Astrocyte (in vitro differentiated cells and primary cell): ENCODE results near the gene PRSS1. TPM values are rescaled to one million over a fixed set of nuclear protein-coding genes. Genes with fewer than 3 reads are reported as not detected.

Source experiments
- DNase-seq: peaks from one replicate; pipeline ENCODE4 v3.0.0-alpha.2; 2010; ENCODE audit warnings: low read depth
- FAIRE-seq: peaks from 2 replicates; lab custom pipeline; 2011; peaks lifted over from hg19 to GRCh38; lab: Jason Lieb, UNC
- H2AFZ ChIP-seq: 2 replicates; pipeline ENCODE4 v1.6.0; 2012; ENCODE audit warnings: low read depth, low read length, inconsistent platforms
- H3K27ac ChIP-seq: 2 replicates; pipeline ENCODE4 v1.5.1; 2011; ENCODE audit warnings: low read depth, low read length, inconsistent platforms
- H3K27me3 ChIP-seq: 2 replicates; pipeline ENCODE4 v1.6.0; 2011; ENCODE audit warnings: low read length, inconsistent platforms; ENCODE audit not compliant: insufficient read depth
- H3K36me3 ChIP-seq: 2 replicates; pipeline ENCODE4 v1.5.1; 2011; ENCODE audit warnings: low read length, inconsistent platforms; ENCODE audit not compliant: insufficient read depth
- H3K4me1 ChIP-seq: 2 replicates; pipeline ENCODE4 v1.5.1; 2011; ENCODE audit warnings: low read length, inconsistent platforms; ENCODE audit not compliant: insufficient read depth
- H3K4me2 ChIP-seq: 2 replicates; pipeline ENCODE4 v1.6.0; 2012; ENCODE audit warnings: low read length, inconsistent platforms
- H3K4me3 ChIP-seq: 2 replicates; pipeline ENCODE4 v1.5.1; 2011; ENCODE audit warnings: low read depth, mild to moderate bottlenecking, low read length, inconsistent platforms; ENCODE audit not compliant: insufficient read depth
- H3K79me2 ChIP-seq: 2 replicates; pipeline ENCODE4 v1.6.0; 2012; ENCODE audit warnings: mild to moderate bottlenecking, low read length, inconsistent platforms; ENCODE audit not compliant: insufficient read depth
- H3K9ac ChIP-seq: 2 replicates; pipeline ENCODE4 v1.6.0; 2012; ENCODE audit warnings: mild to moderate bottlenecking, low read length, inconsistent platforms
- H3K9me3 ChIP-seq: 2 replicates; pipeline ENCODE4 v1.5.1; 2012; ENCODE audit warnings: low read depth, mild to moderate bottlenecking, low read length, inconsistent platforms; ENCODE audit not compliant: insufficient read depth
- H4K20me1 ChIP-seq: 2 replicates; pipeline ENCODE4 v1.6.0; 2012; ENCODE audit warnings: low read length, inconsistent platforms; ENCODE audit not compliant: insufficient read depth
- H3K27ac Mint-ChIP-seq: one replicate; pipeline ENCODE4 v1.8.0; 2021; ENCODE audit warnings: mild to moderate bottlenecking, mixed read lengths; ENCODE audit not compliant: unreplicated experiment
- H3K27me3 Mint-ChIP-seq: one replicate; pipeline ENCODE4 v1.8.0; 2021; ENCODE audit warnings: low read depth, mixed read lengths; ENCODE audit not compliant: unreplicated experiment
- H3K36me3 Mint-ChIP-seq: one replicate; pipeline ENCODE4 v1.8.0; 2021; ENCODE audit warnings: low read depth, mixed read lengths; ENCODE audit not compliant: unreplicated experiment
- H3K4me1 Mint-ChIP-seq: one replicate; pipeline ENCODE4 v1.8.0; 2021; ENCODE audit warnings: low read depth, mixed read lengths; ENCODE audit not compliant: unreplicated experiment
- H3K4me3 Mint-ChIP-seq: one replicate; pipeline ENCODE4 v1.8.0; 2021; ENCODE audit warnings: mild to moderate bottlenecking, moderate library complexity, mixed read lengths; ENCODE audit not compliant: unreplicated experiment
- H3K9me3 Mint-ChIP-seq: one replicate; pipeline ENCODE4 v1.8.0; 2021; ENCODE audit warnings: mild to moderate bottlenecking, mixed read lengths; ENCODE audit not compliant: unreplicated experiment
- EZH2 ChIP-seq: IDR thresholded peaks from 2 replicates; pipeline ENCODE4 v1.6.1; 2012; ENCODE audit warnings: mild to moderate bottlenecking, low read length, inconsistent platforms; ENCODE audit not compliant: insufficient read depth
- total RNA-seq: library from RNA; stranded (reverse); gene quantifications from 2 replicates; pipeline ENCODE4 v1.2.1, GENCODE V29; 2021
- TF ChIP-seq, protein P1 (sequence below): IDR thresholded peaks from 2 replicates; pipeline ENCODE4 v1.5.1; 2011; ENCODE audit warnings: low read depth, mild to moderate bottlenecking, inconsistent platforms, low read length, moderate library complexity; ENCODE audit not compliant: insufficient read depth

The PRSS1 gene
- total RNA-seq, 1 donor from 2014 or later = not detected

DNA sequence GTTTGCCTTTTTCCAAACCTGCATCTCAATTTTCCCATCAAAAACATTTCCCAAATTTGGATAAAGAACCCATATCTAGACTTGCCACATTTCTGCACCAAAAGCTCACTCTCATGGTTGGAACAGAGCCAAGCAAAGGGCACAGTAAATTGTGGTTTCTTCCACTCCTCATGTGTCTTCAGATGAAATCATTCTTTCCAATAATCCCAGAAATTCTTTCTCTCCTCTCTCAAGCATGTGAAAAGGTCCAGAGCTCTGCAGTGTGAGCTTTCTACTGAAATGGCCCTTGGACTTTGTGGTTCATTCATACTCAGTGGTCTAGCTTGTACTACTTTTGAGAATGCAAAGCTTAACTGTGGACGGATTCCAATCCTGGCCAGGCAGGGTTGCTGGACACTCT lies 41.3 kb downstream of the PRSS1 start:
- Mint-ChIP-seq H3K4me1 (peaks cover 35% of the 10 kb centered on the region), H3K36me3 (no peaks in the 10 kb centered on the region), H3K4me3 (no peak overlapping the region), H3K27ac (peak overlapping the region; percentile 22), H3K27me3 (peaks cover 23% of the 10 kb centered on the region), H3K9me3 (peaks cover 5% of the 10 kb centered on the region)
- Histone ChIP-seq H3K9me3 (no peaks in the 10 kb centered on the region), H3K36me3 (no peaks in the 10 kb centered on the region), H4K20me1 (no peaks in the 10 kb centered on the region), H3K4me3 (no peak overlapping the region), H3K27me3 (no peaks in the 10 kb centered on the region), H3K4me2 (no peak overlapping the region), H3K27ac (no peak overlapping the region), H3K9ac (no peak overlapping the region), H2AFZ (no peak overlapping the region), H3K4me1 (peaks cover 9% of the 10 kb centered on the region), H3K79me2 (no peaks in the 10 kb centered on the region)
- no peak for DNase-seq
- TF ChIP-seq EZH2 = no peak
- TF ChIP-seq, protein P1, sequence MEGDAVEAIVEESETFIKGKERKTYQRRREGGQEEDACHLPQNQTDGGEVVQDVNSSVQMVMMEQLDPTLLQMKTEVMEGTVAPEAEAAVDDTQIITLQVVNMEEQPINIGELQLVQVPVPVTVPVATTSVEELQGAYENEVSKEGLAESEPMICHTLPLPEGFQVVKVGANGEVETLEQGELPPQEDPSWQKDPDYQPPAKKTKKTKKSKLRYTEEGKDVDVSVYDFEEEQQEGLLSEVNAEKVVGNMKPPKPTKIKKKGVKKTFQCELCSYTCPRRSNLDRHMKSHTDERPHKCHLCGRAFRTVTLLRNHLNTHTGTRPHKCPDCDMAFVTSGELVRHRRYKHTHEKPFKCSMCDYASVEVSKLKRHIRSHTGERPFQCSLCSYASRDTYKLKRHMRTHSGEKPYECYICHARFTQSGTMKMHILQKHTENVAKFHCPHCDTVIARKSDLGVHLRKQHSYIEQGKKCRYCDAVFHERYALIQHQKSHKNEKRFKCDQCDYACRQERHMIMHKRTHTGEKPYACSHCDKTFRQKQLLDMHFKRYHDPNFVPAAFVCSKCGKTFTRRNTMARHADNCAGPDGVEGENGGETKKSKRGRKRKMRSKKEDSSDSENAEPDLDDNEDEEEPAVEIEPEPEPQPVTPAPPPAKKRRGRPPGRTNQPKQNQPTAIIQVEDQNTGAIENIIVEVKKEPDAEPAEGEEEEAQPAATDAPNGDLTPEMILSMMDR = no peak
- FAIRE-seq = no peak

DNA sequence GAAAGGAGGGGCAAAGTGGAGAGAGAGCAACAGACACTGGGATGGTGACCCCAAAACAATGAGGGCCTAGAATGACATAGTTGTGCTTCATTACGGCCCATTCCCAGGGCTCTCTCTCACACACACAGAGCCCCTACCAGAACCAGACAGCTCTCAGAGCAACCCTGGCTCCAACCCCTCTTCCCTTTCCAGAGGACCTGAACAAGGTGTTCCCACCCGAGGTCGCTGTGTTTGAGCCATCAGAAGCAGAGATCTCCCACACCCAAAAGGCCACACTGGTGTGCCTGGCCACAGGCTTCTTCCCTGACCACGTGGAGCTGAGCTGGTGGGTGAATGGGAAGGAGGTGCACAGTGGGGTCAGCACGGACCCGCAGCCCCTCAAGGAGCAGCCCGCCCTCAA lies 42.2 kb downstream of the PRSS1 start:
- H3K27me3 ChIP-seq = peaks cover 1% of the 10 kb centered on the region
- peaks cover 5% of the 10 kb centered on the region for H3K9me3 Mint-ChIP-seq
- no peak overlapping the region for H3K9ac ChIP-seq
- FAIRE-seq (no peak), DNase-seq (no peak)
- H3K27ac ChIP-seq = no peak overlapping the region
- no peak overlapping the region for H3K27ac Mint-ChIP-seq
- peaks cover 11% of the 10 kb centered on the region for H3K4me1 ChIP-seq
- TF ChIP-seq EZH2 = no peak
- TF ChIP-seq, protein P1 = no peak
- no peaks in the 10 kb centered on the region for H3K36me3 Mint-ChIP-seq
- no peak overlapping the region for H2AFZ ChIP-seq
- H3K4me1 Mint-ChIP-seq = peaks cover 43% of the 10 kb centered on the region
- no peak overlapping the region for H3K4me3 Mint-ChIP-seq
- no peak overlapping the region for H3K4me2 ChIP-seq
- peaks cover 9% of the 10 kb centered on the region for H3K79me2 ChIP-seq
- no peaks in the 10 kb centered on the region for H3K36me3 ChIP-seq
- H3K27me3 Mint-ChIP-seq = peaks cover 25% of the 10 kb centered on the region
- H4K20me1 ChIP-seq = no peaks in the 10 kb centered on the region
- H3K4me3 ChIP-seq = no peak overlapping the region
- H3K9me3 ChIP-seq = no peaks in the 10 kb centered on the region

DNA sequence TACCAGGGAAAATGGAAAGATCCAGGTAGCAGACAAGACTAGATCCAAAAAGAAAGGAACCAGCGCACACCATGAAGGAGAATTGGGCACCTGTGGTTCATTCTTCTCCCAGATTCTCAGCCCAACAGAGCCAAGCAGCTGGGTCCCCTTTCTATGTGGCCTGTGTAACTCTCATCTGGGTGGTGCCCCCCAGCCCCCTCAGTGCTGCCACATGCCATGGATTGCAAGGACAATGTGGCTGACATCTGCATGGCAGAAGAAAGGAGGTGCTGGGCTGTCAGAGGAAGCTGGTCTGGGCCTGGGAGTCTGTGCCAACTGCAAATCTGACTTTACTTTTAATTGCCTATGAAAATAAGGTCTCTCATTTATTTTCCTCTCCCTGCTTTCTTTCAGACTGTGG lies 42.9 kb downstream of the PRSS1 start:
- no peak overlapping the region for H3K4me2 ChIP-seq
- FAIRE-seq = no peak
- H4K20me1 ChIP-seq = no peaks in the 10 kb centered on the region
- peaks cover 15% of the 10 kb centered on the region for H3K79me2 ChIP-seq
- no peak overlapping the region for H3K4me3 ChIP-seq
- no peak for DNase-seq
- Mint-ChIP-seq H3K4me1 (peaks cover 44% of the 10 kb centered on the region), H3K4me3 (no peak overlapping the region), H3K36me3 (no peaks in the 10 kb centered on the region), H3K27me3 (peaks cover 26% of the 10 kb centered on the region), H3K9me3 (peaks cover 5% of the 10 kb centered on the region), H3K27ac (no peak overlapping the region)
- H3K9ac ChIP-seq = no peak overlapping the region
- TF ChIP-seq, protein P1 = no peak
- no peak for TF ChIP-seq EZH2
- H3K27ac ChIP-seq = no peak overlapping the region
- H3K27me3 ChIP-seq = peaks cover 3% of the 10 kb centered on the region
- peaks cover 11% of the 10 kb centered on the region for H3K4me1 ChIP-seq
- no peaks in the 10 kb centered on the region for H3K36me3 ChIP-seq
- H3K9me3 ChIP-seq = no peaks in the 10 kb centered on the region
- H2AFZ ChIP-seq = no peak overlapping the region
